ENCODE data around the gene LMO1.

- TF ChIP-seq, protein P1, sequence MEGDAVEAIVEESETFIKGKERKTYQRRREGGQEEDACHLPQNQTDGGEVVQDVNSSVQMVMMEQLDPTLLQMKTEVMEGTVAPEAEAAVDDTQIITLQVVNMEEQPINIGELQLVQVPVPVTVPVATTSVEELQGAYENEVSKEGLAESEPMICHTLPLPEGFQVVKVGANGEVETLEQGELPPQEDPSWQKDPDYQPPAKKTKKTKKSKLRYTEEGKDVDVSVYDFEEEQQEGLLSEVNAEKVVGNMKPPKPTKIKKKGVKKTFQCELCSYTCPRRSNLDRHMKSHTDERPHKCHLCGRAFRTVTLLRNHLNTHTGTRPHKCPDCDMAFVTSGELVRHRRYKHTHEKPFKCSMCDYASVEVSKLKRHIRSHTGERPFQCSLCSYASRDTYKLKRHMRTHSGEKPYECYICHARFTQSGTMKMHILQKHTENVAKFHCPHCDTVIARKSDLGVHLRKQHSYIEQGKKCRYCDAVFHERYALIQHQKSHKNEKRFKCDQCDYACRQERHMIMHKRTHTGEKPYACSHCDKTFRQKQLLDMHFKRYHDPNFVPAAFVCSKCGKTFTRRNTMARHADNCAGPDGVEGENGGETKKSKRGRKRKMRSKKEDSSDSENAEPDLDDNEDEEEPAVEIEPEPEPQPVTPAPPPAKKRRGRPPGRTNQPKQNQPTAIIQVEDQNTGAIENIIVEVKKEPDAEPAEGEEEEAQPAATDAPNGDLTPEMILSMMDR (IDR thresholded peaks at IDR 0.05), result peak in 1 of 3 experiments; percentile 16
- TF ChIP-seq EP300 (IDR thresholded peaks at IDR 0.05), result no peak
- no peak for TF ChIP-seq POLR2A (IDR thresholded peaks at IDR 0.05; ENCODE audit: low read depth)
Observed at GRCh38 chr11:8263109-8263768, 439 bp downstream of the LMO1 start.

Measured in esophagus muscularis mucosa (tissue), 4 donors.